Thoracic aorta (tissue), 2 donors: ENCODE results near the gene MKLN1. TPM values are rescaled to one million over a fixed set of nuclear protein-coding genes. Genes with fewer than 3 reads are reported as not detected.

Source experiments
- ATAC-seq: fragments of 150-250 bp; one replicate; pipeline ENCODE4 v1.8.0; 2017; ENCODE audit warnings: low read depth; ENCODE audit not compliant: insufficient number of reproducible peaks, low FRiP score
- DNase-seq: peaks from one replicate; pipeline ENCODE4 v3.0.0-alpha.2; 2020; ENCODE audit warnings: low spot score
- H3K27ac ChIP-seq, 2 donors: fragments of 200-600 bp; sonication (generic); 1 replicate in 1 of 2; 2 replicates in 1 of 2; pipeline ENCODE4 v1.5.1; 2016; ENCODE audit warnings: mild to moderate bottlenecking in 2 of 2, moderate library complexity in 2 of 2
- H3K27me3 ChIP-seq: fragments of 200-600 bp; sonication (generic); replicated peaks from 2 replicates; pipeline ENCODE4 v1.6.0; 2016; ENCODE audit warnings: mild to moderate bottlenecking; ENCODE audit not compliant: insufficient read depth
- H3K36me3 ChIP-seq: fragments of 200-600 bp; sonication (generic); one replicate; pipeline ENCODE4 v1.5.1; 2016
- H3K4me1 ChIP-seq, 2 donors: fragments of 200-600 bp; sonication (generic); 1 replicate in 1 of 2; 2 replicates in 1 of 2; pipeline versions ENCODE4 v1.5.1 to v1.6.0; 2016; ENCODE audit warnings: low read depth in 2 of 2, mild to moderate bottlenecking in 1 of 2; ENCODE audit not compliant: control insufficient read depth in 1 of 2
- H3K4me3 ChIP-seq: fragments of 200-600 bp; sonication (generic); 2 replicates; pipeline ENCODE4 v1.5.1; 2016; ENCODE audit warnings: mild to moderate bottlenecking
- H3K9me3 ChIP-seq: fragments of 200-600 bp; sonication (generic); 2 replicates; pipeline ENCODE4 v1.5.1; 2016
- CTCF ChIP-seq: fragments of 200-600 bp; sonication (generic); IDR thresholded peaks from one replicate; pipeline ENCODE4 v1.5.1; 2019; ENCODE audit warnings: antibody characterized with exemption
- total RNA-seq, 2 donors: library from RNA; depleted of rRNA; stranded (reverse); fragments of >200 nt; gene quantifications; one replicate each; pipeline versions ENCODE4 v1.1.0 to v1.2.3, GENCODE V29; 2016

MKLN1 gene
- total RNA-seq, 2 donors from 2014 or later, result 56.7 to 82.4 TPM

DNA sequence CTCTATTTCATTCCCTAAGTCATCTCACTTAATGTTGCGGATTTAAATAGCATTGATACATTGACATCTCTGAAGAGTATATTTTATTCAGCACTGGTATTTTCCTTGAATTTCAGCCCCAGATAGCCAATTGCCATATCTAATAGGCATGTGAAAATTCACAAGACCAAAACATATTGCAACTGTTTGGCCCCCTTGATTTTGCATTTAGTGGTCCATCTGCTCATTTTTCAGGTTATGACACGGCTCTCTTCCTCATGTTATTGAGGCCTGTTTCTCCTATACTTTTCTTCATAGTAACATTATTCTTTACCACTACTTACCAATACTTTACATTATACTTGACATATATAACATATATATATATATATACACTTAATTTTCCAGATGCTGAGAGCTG, 43.7 kb downstream of the MKLN1 start:
- Histone ChIP-seq H3K4me1 (peaks cover 42 to 47% of the 10 kb centered on the region in 2 donors), H3K27ac (no peak overlapping the region), H3K4me3 (no peak overlapping the region), H3K27me3 (no peaks in the 10 kb centered on the region), H3K9me3 (no peaks in the 10 kb centered on the region), H3K36me3 (no peaks in the 10 kb centered on the region)
- no peak for TF ChIP-seq CTCF
- ATAC-seq (no peak), DNase-seq (no peak)

DNA sequence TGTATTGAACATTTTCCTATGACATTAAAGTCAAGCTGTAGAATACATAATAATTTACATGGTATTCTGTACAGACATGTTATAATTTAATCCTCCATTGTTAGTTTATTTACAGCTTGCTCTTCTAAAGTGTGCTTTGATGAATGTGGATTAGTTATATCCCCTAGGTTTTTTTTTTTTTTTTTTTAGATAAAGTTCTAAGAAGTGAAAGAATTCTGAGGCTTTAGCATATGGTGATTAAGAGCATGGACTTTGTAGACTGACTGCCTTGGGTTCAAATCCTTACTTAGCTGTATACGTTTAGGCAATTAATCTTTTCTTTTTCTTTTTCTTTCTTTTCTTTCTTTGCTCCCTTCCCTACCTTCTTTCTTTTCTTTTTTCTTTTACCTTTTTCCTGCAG, 44.9 kb downstream of the MKLN1 start:
- no peak overlapping the region for H3K4me3 ChIP-seq
- H3K36me3 ChIP-seq, result no peaks in the 10 kb centered on the region
- ATAC-seq (no peak), DNase-seq (no peak)
- no peaks in the 10 kb centered on the region for H3K9me3 ChIP-seq
- peaks cover 37 to 40% of the 10 kb centered on the region in 2 donors for H3K4me1 ChIP-seq
- no peak overlapping the region for H3K27ac ChIP-seq
- H3K27me3 ChIP-seq, result no peaks in the 10 kb centered on the region
- no peak for TF ChIP-seq CTCF

DNA sequence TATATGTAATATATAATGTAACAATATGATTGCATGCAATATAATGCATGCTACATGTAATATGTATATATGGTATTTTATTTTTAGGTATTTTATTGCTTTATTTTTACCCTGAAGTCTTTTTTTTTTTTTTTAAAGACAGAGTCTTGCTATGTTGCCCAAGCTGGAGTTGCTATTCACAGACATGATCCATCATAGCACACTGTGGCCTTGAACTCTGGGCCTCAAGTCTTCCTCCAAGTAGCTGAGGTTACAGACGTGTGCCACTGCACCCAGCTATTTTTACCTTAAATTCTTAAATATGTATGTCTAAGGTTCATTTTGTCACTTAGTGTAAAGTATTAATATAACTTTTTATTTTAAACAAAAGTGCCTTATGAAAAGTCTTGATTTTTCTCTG, 47.1 kb downstream of the MKLN1 start:
- no peak overlapping the region for H3K4me3 ChIP-seq
- H3K9me3 ChIP-seq, result no peaks in the 10 kb centered on the region
- no peaks in the 10 kb centered on the region for H3K36me3 ChIP-seq
- no peak for TF ChIP-seq CTCF
- no peaks in the 10 kb centered on the region for H3K27me3 ChIP-seq
- no peak overlapping the region for H3K27ac ChIP-seq
- peaks cover 37 to 40% of the 10 kb centered on the region in 2 donors for H3K4me1 ChIP-seq
- DNase-seq, result no peak
- no peak for ATAC-seq

- DNase-seq (no peak), ATAC-seq (no peak)
- peaks cover 7 to 9% of the 10 kb centered on the region in 2 donors for H3K4me1 ChIP-seq
- no peak for TF ChIP-seq CTCF
- H3K4me3 ChIP-seq, result no peak overlapping the region
- no peaks in the 10 kb centered on the region for H3K9me3 ChIP-seq
- H3K27ac ChIP-seq, result no peak overlapping the region
- H3K27me3 ChIP-seq, result no peaks in the 10 kb centered on the region
- no peaks in the 10 kb centered on the region for H3K36me3 ChIP-seq
These were observed 53.6 kb downstream of the MKLN1 start for GRCh38 chr7:131381069-131381838.

DNA sequence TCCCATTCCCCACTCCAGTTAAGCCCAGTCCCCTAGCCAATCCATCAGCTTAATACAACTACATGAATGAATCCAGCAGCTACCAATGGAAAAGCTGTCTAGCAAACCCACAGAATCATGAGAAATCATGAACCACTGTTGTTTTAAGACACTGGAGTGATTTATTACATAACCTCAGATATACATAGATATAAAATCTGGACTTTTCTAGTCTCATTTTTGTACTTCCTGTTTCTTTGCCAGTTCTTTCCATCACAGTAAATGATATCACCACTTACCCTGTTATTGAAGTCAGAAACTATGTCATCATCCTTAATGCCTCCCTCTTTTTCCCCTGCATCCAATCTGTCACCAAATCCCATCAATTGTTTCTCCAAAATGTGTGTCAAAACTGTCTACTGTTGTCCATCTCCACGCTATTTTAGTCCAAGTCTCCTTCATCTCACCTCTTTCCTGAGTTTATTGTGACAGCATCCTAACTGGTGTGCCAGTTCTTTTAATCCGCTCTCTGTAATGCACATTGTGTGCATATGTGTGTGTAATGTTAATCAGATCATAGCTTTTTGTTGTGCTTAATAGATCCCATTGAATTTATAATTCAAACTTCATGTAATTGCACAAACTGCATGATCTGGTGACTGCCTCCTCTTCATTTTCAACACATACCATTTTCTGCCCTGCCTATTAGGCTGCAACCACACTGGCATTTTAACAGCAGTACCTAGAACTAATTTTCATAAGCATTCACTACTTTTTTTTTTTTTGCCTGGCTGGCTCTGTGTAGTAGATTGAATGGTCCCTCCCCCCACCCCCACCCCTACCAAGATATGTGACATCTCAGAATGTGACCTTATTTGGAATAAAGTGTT, 56.0 kb downstream of the MKLN1 start:
- no peaks in the 10 kb centered on the region for H3K9me3 ChIP-seq
- no peaks in the 10 kb centered on the region for H3K36me3 ChIP-seq
- no peak for DNase-seq
- no peak overlapping the region for H3K4me3 ChIP-seq
- no peaks in the 10 kb centered on the region for H3K27me3 ChIP-seq
- H3K4me1 ChIP-seq, result peaks cover 7 to 9% of the 10 kb centered on the region in 2 donors
- no peak overlapping the region for H3K27ac ChIP-seq
- ATAC-seq, result no peak
- no peak for TF ChIP-seq CTCF
